ENCODE data around the gene DCDC2C. TPM values are rescaled to one million over a fixed set of nuclear protein-coding genes. Genes with fewer than 3 reads are reported as not detected.

The DCDC2C gene
- polyA plus RNA-seq, 1 of the 3 experiments (the other 2 are of a cell fraction) = not detected

- TF ChIP-seq USF2 (IDR thresholded peaks at IDR 0.05; ENCODE audit: borderline replicate concordance, low read depth, low read length) (no peak), MEF2A (IDR thresholded peaks at IDR 0.05; ENCODE audit: borderline replicate concordance, low read depth) (no peak), RCOR1 (IDR thresholded peaks at IDR 0.05; ENCODE audit: low read length) (no peak), CTCF (IDR thresholded peaks at IDR 0.05) (no peak)
- no peak overlapping the region for H3K27ac ChIP-seq (ENCODE audit: low read depth in 2 of 2, low read length in 1 of 2)
- H3K4me3 ChIP-seq (ENCODE audit: low read depth in 2 of 2, low read length in 1 of 2) = no peak overlapping the region
- H3F3A ChIP-seq (replicated peaks; ENCODE audit: insufficient read depth) = no peaks in the 10 kb centered on the region
- H4K20me1 ChIP-seq (ENCODE audit: insufficient read depth) = no peaks in the 10 kb centered on the region
- no peaks in the 10 kb centered on the region for H3K4me1 ChIP-seq (ENCODE audit: control insufficient read depth in 1 of 2, insufficient read depth in 2 of 2, low read depth in 1 of 2, low read length in 1 of 2)
- DNase-seq = no peak
- CTCF ChIA-PET = no interaction called here
- no peaks in the 10 kb centered on the region for H3K79me2 ChIP-seq (ENCODE audit: insufficient read depth)
- no peak overlapping the region for H2AFZ ChIP-seq (ENCODE audit: low read depth)
- no peak overlapping the region for H3K9ac ChIP-seq
- H3K36me3 ChIP-seq (replicated peaks in 1 of 2; ENCODE audit: control insufficient read depth in 1 of 2, insufficient read depth in 2 of 2, low read length in 1 of 2) = no peaks in the 10 kb centered on the region
- no peak overlapping the region for H3K4me2 ChIP-seq
- WGBS (ENCODE audit: low lambda C conversion rate) = 29% methylated on average over 7 of the region's 7 CpGs
- no peaks in the 10 kb centered on the region for H3K27me3 ChIP-seq (ENCODE audit: insufficient read depth)
- no peaks in the 10 kb centered on the region for H3K9me3 ChIP-seq
- no peaks in the 10 kb centered on the region for H3K9me2 ChIP-seq
- POLR2A ChIA-PET = no interaction called here
Measured at GRCh38 chr2:3849213-3849612, 145.8 kb downstream of the DCDC2C start.

- Histone ChIP-seq H3K36me3 (replicated peaks in 1 of 2; ENCODE audit: control insufficient read depth in 1 of 2, insufficient read depth in 2 of 2, low read length in 1 of 2) (no peaks in the 10 kb centered on the region), H3K9me3 (peaks cover 8% of the 10 kb centered on the region; the same call in 1 of the 2 replicates), H3K4me3 (ENCODE audit: low read depth in 2 of 2, low read length in 1 of 2) (no peak overlapping the region), H3K9ac (no peak overlapping the region), H3K27me3 (ENCODE audit: insufficient read depth) (no peaks in the 10 kb centered on the region), H2AFZ (ENCODE audit: low read depth) (no peak overlapping the region), H3F3A (replicated peaks; ENCODE audit: insufficient read depth) (no peaks in the 10 kb centered on the region), H3K4me2 (no peak overlapping the region), H3K9me2 (no peaks in the 10 kb centered on the region), H3K4me1 (ENCODE audit: control insufficient read depth in 1 of 2, insufficient read depth in 2 of 2, low read depth in 1 of 2, low read length in 1 of 2) (no peaks in the 10 kb centered on the region), H3K79me2 (ENCODE audit: insufficient read depth) (no peaks in the 10 kb centered on the region), H4K20me1 (ENCODE audit: insufficient read depth) (no peaks in the 10 kb centered on the region), H3K27ac (ENCODE audit: low read depth in 2 of 2, low read length in 1 of 2) (no peak overlapping the region)
- DNase-seq = no peak
- ChIA-PET POLR2A (no interaction called here), CTCF (interaction anchor here (0.7 to 1.0 kb wide), 2 partner anchors 31 to 130 kb away, joined by 3 read pairs; no protein-coding TSS in a partner anchor)
- TF ChIP-seq MAX (IDR thresholded peaks at IDR 0.05; ENCODE audit: low read depth) = no peak
- no peak for TF ChIP-seq YY1 (IDR thresholded peaks at IDR 0.05; ENCODE audit: low read depth)
- no peak for TF ChIP-seq RXRA (IDR thresholded peaks at IDR 0.05; ENCODE audit: borderline replicate concordance, low read depth)
- TF ChIP-seq CHD2 (IDR thresholded peaks at IDR 0.05; ENCODE audit: low read length, partially characterized antibody) = no peak
- no peak for TF ChIP-seq MEF2A (IDR thresholded peaks at IDR 0.05; ENCODE audit: borderline replicate concordance, low read depth)
- no peak for TF ChIP-seq EP300 (IDR thresholded peaks at IDR 0.05; ENCODE audit: borderline replicate concordance in 1 of 2, low read depth in 1 of 2, low read length in 1 of 2)
- no peak for TF ChIP-seq SMC3 (IDR thresholded peaks at IDR 0.05; ENCODE audit: low read depth, low read length)
- TF ChIP-seq USF1 (IDR thresholded peaks at IDR 0.05; ENCODE audit: borderline replicate concordance, low read depth) = no peak
- no peak for TF ChIP-seq MXI1 (IDR thresholded peaks at IDR 0.05; ENCODE audit: low read depth, low read length)
- TF ChIP-seq RAD21 (IDR thresholded peaks at IDR 0.05; ENCODE audit: low read length) = no peak
- TF ChIP-seq NRF1 (IDR thresholded peaks at IDR 0.05; ENCODE audit: low read depth, low read length) = no peak
- TF ChIP-seq ZBTB33 (IDR thresholded peaks at IDR 0.05; ENCODE audit: borderline replicate concordance, low read depth) = no peak
- TF ChIP-seq TAF1 (IDR thresholded peaks at IDR 0.05; ENCODE audit: borderline replicate concordance, low read depth, low read length) = no peak
- no peak for TF ChIP-seq RCOR1 (IDR thresholded peaks at IDR 0.05; ENCODE audit: low read length)
- no peak for TF ChIP-seq SIN3A (IDR thresholded peaks at IDR 0.05; ENCODE audit: borderline replicate concordance, low read depth, low read length)
- TF ChIP-seq FOXJ3 (CRISPR knock-in tag; IDR thresholded peaks at IDR 0.05) = no peak
- no peak for TF ChIP-seq GATA2 (CRISPR knock-in tag; IDR thresholded peaks at IDR 0.05)
- TF ChIP-seq ELF1 (IDR thresholded peaks at IDR 0.05) = no peak
- WGBS (ENCODE audit: low lambda C conversion rate) = 0% methylated on average over 4 of the region's 4 CpGs
Measured at GRCh38 chr2:3857576-3857975, 154.2 kb downstream of the DCDC2C start.
